ENCODE measurements around the gene AAMP.

The AAMP gene

DNA sequence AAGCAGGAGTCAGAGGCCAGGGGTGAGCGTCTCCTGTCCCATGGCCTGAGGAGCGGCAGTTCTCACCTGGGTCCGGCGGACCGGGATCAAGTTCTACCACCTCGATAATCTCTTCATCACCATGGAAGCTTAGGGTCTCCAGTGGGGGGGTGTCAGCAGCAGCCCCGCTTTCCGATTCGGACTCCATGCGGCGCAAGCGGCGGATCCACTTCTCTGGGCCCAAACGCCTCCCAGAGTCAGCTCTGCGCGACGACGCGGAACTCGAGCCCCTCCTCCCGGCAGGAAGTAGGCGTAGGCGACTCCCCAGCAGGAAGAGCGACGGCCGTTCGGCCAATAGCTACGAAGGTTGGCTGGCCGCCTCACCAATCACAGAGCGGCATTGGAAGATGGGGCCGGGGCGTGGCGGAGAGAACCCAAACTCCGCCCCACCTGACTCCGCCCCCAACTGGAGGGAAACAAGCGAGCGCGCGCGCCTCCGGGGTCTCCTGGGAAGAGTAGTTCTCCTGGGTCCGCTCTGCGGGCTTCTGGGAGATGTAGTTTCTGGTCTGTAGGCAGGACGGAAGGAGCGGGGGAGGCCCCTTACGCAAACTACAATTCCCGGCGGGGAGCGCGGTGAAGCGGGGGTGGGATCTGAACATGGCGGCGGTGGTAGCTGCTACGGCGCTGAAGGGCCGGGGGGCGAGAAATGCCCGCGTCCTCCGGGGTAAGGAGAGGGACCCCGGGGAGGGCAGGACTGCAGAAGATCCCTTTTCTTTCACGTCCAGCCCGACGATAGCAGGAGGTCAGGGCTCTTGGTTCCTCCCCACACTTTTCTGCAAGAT is at the start of gene AAMP, which contains the start of gene PNKD (continued):
- TF ChIP-seq ZSCAN5A (tag by site-specific recombination; IDR thresholded peaks at IDR 0.05) (no peak; the same call in 1 of the 2 replicates), ZNF350 (tag by site-specific recombination; IDR thresholded peaks at IDR 0.05) (no peak), RBAK (tag by site-specific recombination; IDR thresholded peaks at IDR 0.05) (no peak), ZNF140 (tag by site-specific recombination; IDR thresholded peaks at IDR 0.05) (no peak), MZF1 (tag by site-specific recombination; IDR thresholded peaks at IDR 0.05; ENCODE audit: borderline replicate concordance) (no peak), ZNF561 (tag by site-specific recombination; IDR thresholded peaks at IDR 0.05; ENCODE audit: borderline replicate concordance) (no peak), BCL11B (tag by site-specific recombination; IDR thresholded peaks at IDR 0.05; ENCODE audit: low read depth) (no peak), ZNF777 (tag by site-specific recombination; IDR thresholded peaks at IDR 0.05; ENCODE audit: borderline replicate concordance) (no peak), ZFP69B (tag by site-specific recombination; IDR thresholded peaks at IDR 0.05) (peak; percentile 52; the same call in 1 of the 2 replicates)
- TF ChIP-seq, protein P1, sequence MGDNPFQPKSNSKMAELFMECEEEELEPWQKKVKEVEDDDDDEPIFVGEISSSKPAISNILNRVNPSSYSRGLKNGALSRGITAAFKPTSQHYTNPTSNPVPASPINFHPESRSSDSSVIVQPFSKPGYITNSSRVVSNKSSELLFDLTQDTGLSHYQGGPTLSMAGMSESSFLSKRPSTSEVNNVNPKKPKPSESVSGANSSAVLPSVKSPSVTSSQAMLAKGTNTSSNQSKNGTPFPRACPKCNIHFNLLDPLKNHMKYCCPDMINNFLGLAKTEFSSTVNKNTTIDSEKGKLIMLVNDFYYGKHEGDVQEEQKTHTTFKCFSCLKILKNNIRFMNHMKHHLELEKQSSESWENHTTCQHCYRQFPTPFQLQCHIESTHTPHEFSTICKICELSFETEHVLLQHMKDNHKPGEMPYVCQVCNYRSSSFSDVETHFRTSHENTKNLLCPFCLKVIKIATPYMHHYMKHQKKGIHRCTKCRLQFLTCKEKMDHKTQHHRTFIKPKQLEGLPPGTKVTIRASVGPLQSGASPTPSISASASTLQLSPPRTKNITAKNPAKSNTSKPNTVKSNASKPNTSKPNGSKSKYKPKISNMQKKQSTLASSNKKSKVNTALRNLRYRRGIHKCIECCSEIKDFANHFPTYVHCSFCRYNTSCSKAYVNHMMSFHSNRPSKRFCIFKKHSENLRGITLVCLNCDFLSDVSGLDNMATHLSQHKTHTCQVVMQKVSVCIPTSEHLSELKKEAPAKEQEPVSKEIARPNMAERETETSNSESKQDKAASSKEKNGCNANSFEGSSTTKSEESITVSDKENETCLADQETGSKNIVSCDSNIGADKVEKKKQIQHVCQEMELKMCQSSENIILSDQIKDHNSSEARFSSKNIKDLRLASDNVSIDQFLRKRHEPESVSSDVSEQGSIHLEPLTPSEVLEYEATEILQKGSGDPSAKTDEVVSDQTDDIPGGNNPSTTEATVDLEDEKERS (tag by site-specific recombination; IDR thresholded peaks at IDR 0.05) = no peak
- TF ChIP-seq, protein P2, sequence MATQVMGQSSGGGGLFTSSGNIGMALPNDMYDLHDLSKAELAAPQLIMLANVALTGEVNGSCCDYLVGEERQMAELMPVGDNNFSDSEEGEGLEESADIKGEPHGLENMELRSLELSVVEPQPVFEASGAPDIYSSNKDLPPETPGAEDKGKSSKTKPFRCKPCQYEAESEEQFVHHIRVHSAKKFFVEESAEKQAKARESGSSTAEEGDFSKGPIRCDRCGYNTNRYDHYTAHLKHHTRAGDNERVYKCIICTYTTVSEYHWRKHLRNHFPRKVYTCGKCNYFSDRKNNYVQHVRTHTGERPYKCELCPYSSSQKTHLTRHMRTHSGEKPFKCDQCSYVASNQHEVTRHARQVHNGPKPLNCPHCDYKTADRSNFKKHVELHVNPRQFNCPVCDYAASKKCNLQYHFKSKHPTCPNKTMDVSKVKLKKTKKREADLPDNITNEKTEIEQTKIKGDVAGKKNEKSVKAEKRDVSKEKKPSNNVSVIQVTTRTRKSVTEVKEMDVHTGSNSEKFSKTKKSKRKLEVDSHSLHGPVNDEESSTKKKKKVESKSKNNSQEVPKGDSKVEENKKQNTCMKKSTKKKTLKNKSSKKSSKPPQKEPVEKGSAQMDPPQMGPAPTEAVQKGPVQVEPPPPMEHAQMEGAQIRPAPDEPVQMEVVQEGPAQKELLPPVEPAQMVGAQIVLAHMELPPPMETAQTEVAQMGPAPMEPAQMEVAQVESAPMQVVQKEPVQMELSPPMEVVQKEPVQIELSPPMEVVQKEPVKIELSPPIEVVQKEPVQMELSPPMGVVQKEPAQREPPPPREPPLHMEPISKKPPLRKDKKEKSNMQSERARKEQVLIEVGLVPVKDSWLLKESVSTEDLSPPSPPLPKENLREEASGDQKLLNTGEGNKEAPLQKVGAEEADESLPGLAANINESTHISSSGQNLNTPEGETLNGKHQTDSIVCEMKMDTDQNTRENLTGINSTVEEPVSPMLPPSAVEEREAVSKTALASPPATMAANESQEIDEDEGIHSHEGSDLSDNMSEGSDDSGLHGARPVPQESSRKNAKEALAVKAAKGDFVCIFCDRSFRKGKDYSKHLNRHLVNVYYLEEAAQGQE (tag by site-specific recombination; IDR thresholded peaks at IDR 0.05) = peak; percentile 12; the same call in 1 of the 2 replicates

DNA sequence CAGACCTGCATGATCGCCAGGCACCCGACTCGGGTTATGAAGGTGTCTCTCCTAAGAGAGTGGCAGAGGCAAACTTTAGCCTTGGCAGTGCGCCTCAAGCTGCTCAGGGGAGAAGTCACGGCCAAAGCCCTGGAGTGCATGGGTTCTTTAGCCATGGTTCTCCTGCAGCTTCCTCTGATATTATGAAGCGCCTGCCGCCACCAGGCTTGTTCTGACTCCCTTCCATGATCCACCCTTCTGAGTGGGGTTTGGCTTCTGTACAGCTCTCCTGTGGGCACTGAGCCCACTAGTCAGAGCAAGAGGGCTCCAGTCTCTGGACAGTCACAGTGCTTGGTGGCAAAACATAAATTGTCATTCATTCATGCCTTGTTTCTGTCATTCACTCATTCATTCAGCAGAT is 48.3 kb upstream of the AAMP start:
- POLR2A ChIA-PET = no interaction called here
- no peak overlapping the region for H3K27ac ChIP-seq (ENCODE audit: extremely low read depth, low read depth, low read length)
- CTCF ChIA-PET = interaction anchor here (1.2 to 1.5 kb wide), 2 partner anchors 16 to 39 kb away, joined by 3 to 8 read pairs; no protein-coding TSS in a partner anchor
- H3K4me3 ChIP-seq (ENCODE audit: low read depth, low read length) = no peak overlapping the region
- no peaks in the 10 kb centered on the region for H3K9me3 ChIP-seq (ENCODE audit: control insufficient read depth, insufficient read depth, low read depth, low read length)
- no peaks in the 10 kb centered on the region for H3K36me3 ChIP-seq (ENCODE audit: control insufficient read depth in 2 of 2, insufficient read depth in 1 of 2, low read length in 2 of 2)
- no peaks in the 10 kb centered on the region for H3K4me1 ChIP-seq (ENCODE audit: control insufficient read depth, insufficient read depth, low read length)
- TF ChIP-seq YY1 (tag by site-specific recombination; IDR thresholded peaks at IDR 0.05) (no peak), OVOL3 (tag by site-specific recombination; IDR thresholded peaks at IDR 0.05) (no peak), ZNF510 (tag by site-specific recombination; IDR thresholded peaks at IDR 0.05; ENCODE audit: insufficient replicate concordance) (no peak), ZNF629 (tag by site-specific recombination; IDR thresholded peaks at IDR 0.05) (no peak), ZNF623 (tag by site-specific recombination; IDR thresholded peaks at IDR 0.05) (no peak), ZNF571 (tag by site-specific recombination; IDR thresholded peaks at IDR 0.05) (no peak), ZNF624 (tag by site-specific recombination; IDR thresholded peaks at IDR 0.05) (no peak), SP3 (tag by site-specific recombination; IDR thresholded peaks at IDR 0.05) (no peak), ZNF133 (tag by site-specific recombination; IDR thresholded peaks at IDR 0.05) (no peak), MEIS1 (CRISPR knock-in tag; IDR thresholded peaks at IDR 0.05; ENCODE audit: borderline replicate concordance) (no peak), KLF10 (tag by site-specific recombination; IDR thresholded peaks at IDR 0.05) (no peak), RBAK (tag by site-specific recombination; IDR thresholded peaks at IDR 0.05) (no peak), ZNF341 (tag by site-specific recombination; IDR thresholded peaks at IDR 0.05; ENCODE audit: low read depth) (no peak)
- TF ChIP-seq, protein P3, sequence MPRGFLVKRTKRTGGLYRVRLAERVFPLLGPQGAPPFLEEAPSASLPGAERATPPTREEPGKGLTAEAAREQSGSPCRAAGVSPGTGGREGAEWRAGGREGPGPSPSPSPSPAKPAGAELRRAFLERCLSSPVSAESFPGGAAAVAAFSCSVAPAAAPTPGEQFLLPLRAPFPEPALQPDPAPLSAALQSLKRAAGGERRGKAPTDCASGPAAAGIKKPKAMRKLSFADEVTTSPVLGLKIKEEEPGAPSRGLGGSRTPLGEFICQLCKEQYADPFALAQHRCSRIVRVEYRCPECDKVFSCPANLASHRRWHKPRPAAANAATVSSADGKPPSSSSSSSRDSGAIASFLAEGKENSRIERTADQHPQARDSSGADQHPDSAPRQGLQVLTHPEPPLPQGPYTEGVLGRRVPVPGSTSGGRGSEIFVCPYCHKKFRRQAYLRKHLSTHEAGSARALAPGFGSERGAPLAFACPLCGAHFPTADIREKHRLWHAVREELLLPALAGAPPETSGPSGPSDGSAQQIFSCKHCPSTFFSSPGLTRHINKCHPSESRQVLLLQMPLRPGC (tag by site-specific recombination; IDR thresholded peaks at IDR 0.05) = no peak
- TF ChIP-seq, protein P4, sequence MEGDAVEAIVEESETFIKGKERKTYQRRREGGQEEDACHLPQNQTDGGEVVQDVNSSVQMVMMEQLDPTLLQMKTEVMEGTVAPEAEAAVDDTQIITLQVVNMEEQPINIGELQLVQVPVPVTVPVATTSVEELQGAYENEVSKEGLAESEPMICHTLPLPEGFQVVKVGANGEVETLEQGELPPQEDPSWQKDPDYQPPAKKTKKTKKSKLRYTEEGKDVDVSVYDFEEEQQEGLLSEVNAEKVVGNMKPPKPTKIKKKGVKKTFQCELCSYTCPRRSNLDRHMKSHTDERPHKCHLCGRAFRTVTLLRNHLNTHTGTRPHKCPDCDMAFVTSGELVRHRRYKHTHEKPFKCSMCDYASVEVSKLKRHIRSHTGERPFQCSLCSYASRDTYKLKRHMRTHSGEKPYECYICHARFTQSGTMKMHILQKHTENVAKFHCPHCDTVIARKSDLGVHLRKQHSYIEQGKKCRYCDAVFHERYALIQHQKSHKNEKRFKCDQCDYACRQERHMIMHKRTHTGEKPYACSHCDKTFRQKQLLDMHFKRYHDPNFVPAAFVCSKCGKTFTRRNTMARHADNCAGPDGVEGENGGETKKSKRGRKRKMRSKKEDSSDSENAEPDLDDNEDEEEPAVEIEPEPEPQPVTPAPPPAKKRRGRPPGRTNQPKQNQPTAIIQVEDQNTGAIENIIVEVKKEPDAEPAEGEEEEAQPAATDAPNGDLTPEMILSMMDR (tag by site-specific recombination; IDR thresholded peaks at IDR 0.05) = no peak

Data from HEK293 (cell line).